CMK (cell line): Measurements from ENCODE around the gene MAP3K20.
"Not testable (repeated sequence)": the region's sequence is repeated elsewhere in the genome, so short reads cannot be mapped to it uniquely, and the experiment has no call there.

Source experiments
- DNase-seq: peaks from one replicate; pipeline ENCODE4 v3.0.0-alpha.2; 2010; ENCODE audit warnings: low read depth

Gene MAP3K20

DNA sequence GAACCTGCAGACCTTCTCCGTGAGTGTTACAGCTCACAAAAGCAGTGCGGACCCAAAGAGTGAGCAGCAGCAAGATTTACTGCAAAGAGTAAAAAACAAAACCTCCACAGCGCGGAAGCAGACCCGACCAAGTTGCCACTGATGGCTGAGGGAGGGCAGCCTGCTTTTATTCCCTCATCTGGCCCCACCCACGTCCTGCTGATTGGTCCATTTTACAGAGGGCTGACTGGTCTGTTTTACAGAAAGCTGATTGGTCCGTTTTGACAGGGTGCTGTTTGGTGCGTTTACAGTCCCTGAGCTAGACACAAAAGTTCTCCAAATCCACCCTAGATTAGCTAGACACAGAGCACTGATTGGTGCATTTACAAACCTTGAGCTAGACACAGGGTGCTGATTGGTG lies 206.3 kb downstream of the MAP3K20 start:
- DNase-seq = not testable (repeated sequence)

DNA sequence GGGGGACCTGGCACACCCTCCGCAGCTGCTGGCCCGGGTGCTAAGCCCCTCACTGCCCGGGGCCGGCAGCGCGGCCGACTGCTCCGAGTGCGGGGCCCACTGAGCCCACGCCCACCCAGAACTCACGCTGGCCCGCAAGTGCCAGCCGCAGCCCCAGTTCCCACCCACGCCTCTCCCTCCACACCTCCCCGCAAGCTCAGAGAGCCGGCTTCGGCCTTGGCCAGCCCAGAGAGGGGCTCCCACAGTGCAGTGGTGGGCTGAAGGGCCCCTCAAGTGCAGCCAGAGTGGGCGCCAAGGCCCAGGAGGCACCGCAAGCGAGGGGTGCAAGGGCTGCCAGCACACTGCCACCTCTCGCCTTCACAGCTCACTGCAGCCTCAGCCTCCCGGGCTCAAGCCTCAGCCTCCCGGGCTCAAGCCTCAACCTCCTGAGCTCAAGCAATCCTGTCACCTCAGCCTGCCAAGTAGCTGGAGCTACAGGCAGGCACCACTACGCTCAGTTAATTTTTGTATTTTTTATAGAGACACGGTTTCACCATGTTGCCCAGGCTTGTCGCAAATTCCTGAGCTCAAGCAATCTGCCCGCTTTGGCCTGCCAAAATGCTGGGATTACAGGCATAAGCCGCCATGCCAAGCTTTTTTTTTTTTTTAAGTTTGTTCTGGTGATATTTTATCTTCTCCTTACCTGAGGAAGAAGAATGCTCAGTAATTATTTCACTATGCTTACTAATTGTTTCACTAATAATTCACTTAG lies 207.3 kb downstream of the MAP3K20 start:
- no peak for DNase-seq

DNA sequence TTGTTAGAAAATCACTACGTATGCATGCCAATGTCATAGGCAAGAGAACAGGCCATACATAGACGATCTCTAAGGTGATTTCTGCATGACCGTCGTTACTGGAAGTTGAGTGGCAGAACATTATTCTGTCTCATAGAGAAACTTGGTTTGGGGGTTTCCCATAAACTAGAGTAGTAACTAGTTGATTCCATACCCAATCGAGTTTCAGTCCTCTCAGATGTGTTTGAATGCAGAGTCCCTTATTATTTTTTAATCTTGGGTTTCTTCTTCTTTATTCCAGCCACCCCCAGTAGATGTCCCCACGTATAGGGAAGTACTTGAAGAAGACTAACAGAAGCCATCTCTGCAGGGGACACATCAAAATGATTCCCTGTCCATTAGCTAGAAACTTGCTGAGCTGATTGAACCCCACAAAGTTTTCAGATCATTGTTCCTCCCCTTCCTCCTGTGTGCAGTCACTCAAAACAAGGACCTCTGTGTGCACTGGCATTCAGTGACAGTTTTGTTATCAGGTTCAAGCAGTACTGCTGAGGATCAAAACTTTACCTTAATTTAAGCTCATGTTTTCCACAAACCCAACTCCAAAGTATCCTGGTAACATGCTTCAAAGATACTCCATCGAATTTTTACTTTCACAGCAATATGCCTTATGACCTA lies 210.6 kb downstream of the MAP3K20 start:
- no peak for DNase-seq

DNA sequence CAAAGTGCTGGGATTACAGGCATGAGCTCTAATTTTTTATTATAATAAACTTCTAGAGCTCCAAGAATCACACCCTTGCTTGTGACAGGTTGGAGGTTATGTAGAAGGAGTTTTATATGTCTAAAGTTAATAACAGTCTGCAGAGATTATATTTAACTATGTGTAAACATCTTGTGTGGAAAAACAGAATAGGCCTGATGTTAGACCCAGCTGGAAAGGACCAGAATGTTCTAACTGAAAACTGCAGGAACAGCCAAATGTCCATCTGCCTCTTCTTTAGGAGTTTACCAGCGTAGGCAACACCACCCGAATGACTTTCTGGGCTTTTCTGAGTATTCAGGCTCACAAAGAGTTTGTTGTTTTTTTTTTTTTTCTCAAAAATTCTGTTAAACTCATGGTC lies 211.9 kb downstream of the MAP3K20 start:
- no peak for DNase-seq

DNA sequence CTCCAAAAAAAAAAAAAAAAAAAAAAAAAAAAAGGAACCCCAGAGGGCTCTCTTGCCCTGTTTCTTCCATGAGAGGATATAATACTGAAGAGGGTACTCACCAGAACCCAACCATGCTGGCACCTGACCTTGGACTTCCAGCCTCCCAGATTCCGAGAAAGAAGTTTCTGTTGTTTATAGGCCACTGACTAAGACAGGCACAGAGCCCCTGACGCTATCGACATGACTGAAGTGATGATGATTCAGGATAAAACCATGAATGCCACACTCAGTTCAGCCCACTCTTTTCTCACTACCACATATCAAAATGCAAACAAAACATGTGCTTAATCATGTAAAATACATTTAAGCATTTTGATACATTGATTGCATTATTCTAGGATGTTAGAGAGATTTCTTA lies 212.9 kb downstream of the MAP3K20 start:
- DNase-seq = no peak

DNA sequence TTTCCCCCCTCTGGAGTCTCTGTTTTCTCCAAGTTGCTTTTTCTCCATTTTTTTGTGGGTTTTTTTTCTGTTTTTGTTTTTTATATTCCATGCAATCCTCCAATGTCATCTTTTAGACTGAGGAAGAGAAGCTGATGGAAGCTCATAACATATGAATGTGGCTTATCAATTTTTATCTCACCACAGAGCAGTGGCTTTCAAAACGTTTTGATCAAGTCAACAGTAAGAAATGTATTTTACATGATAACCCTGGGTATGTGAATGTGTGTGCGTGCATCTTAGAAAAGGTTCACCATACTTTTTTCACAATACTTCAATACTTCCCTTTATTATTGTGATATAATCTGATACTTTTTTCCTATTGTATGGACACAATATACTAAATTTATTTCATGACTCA lies 214.4 kb downstream of the MAP3K20 start:
- DNase-seq = no peak

DNA sequence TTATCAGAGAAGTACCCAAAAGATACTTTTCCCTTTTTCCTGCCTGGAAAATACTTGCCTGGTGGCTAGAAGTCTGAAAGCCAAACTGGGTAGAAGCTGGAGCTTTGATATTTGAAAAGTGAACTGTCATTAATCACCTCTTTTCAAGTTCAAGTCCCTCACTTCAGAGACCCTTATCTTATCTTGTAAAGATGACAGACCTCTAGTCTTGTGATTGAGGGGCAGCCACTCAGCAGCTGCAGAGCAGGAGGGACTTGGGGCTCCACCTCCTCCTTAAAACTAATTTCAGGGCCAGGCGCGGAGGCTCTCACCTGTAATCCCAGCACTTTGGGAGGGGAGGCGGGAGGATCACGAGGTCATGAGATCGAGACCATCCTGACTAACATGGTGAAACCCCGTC lies 214.9 kb downstream of the MAP3K20 start:
- DNase-seq = no peak

DNA sequence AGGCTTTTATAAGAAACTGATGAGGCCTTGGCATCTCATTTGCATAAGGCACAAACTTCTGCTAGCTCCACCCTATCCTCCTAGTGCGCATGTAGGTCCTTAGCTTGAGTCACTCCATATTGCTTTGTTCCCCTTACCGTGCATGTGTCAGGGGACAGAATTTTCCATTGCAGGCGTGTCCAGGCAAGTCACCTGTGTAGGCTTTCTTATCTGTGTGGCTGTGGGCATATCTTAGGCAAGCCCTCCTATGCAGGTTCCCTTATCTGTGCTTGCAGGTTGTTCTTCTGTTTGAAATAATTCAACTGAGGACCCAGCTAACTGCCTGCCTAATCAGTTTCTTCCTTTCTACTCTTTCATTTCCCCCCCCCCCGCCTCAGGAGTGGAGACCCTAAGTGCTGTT lies 215.8 kb downstream of the MAP3K20 start:
- DNase-seq = no peak

DNA sequence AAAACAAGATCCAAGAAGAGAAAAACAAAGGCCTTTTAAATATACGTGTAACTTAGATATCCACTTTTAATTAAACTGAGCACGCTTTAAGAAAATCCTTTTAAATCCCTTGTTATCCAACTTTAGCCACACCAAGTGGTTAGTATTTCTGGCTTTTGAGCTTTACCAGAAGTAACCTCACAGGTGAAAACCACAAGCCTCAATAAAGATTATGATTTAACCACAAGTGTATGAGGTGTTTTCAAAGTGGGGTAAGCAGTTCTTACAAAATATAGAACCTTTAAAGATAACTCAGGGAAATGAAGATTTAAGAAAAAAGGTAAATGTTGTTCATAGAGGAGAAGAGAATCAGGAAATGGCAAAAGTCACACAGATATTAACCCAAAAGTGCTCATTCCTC lies 220.6 kb downstream of the MAP3K20 start:
- DNase-seq = no peak

DNA sequence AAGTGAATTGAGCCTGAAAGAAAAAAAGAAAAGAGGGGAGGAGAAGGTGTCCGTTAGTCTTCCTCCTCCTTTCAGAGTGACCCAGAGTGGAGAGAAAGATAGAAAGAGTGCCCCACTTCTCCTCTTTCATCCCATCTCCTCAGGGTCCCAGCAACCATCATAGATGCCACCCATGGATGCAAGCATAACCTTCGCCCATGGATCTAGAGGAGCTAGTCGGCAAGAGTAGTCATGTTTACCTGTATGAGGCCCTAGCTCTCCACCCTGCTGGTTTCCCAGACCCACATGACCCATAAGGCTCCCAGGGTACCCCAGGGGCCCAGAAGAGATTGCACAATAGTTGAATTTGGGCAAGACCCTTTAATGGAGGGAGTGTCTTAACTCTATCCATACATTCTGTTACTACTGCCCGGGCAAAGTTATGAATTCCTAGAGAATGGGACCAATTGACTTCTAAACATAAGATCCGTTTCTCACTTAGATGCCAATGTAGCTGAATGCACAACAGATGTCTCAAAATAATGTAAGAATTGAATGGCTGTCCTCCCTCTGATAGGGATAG lies 223.0 kb downstream of the MAP3K20 start:
- peak; percentile 5 for DNase-seq

DNA sequence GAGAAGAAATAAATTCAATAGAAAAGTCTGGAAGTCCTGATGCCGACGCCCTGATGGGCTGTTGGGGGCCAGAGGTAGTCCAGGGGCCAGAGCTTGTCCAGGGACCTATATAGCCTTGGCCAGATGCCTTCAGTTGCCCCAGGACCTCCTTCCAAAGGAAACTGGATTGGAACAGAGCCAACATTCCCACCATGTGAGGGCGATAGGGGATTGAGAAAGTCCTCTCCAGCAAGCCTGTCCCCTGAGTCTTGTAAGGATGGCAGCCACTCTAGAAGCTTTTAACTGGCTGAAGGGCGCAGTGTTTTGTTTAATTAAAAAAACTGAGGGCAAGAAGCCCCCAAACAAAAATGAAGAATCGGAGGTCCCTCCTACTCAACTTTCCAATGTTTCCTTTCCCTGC lies 224.1 kb downstream of the MAP3K20 start:
- no peak for DNase-seq

DNA sequence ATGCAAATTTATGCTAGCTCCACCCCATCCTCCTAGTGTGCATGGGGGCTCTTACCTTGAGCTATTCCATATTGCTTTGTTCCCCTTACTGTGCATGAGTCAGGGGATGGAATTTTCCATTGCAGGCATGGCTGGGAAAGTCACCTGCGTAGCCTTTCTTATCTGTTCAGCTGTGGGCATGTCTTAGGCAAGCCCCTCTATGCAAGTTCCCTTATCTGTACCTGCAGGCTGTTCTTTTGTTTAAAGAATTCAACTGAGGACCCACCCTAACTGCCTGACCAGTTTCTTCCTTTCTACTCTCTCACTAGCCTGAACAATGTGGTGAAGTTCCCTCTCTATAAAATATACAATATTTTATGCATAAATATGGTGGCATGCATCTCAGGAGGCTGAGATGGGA lies 224.8 kb downstream of the MAP3K20 start:
- DNase-seq = no peak

DNA sequence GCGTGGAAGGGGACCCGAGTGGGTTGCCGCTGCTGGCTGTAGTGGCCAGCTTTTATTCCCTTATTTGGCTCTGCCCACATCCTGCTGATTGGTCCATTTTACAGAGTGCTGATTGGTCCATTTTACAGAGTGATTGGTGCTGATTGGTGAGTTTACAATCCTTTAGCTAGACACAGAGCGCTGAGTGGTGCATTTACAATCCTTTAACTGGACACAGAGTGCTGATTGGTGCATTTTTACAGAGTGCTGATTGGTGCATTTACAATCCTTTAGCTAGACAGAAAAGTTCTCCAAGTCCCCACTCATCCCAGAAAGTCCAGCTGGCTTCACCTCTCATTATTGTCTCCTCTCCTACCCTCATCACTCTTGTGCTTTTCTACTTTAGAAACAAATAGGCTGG lies 225.9 kb downstream of the MAP3K20 start:
- not testable (repeated sequence) for DNase-seq

DNA sequence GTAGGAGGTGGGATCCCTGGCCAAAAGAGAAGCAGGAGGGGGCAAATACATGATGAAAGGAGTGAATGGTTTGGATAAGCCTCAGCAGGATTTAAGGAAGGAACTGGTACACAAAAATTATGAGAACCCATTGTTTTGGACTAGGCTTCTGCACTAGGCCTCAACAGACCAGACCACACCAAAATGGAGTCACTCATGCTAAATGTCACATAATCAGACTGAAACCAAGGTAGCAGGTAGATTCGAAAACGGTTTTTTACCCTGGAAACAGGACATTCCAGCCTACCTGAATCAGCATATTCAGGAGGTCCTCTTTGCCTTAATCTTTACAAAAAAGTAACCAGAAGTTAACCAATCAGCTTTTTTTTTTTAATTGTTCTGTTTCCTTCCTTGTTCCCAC lies 229.7 kb downstream of the MAP3K20 start:
- DNase-seq = no peak

DNA sequence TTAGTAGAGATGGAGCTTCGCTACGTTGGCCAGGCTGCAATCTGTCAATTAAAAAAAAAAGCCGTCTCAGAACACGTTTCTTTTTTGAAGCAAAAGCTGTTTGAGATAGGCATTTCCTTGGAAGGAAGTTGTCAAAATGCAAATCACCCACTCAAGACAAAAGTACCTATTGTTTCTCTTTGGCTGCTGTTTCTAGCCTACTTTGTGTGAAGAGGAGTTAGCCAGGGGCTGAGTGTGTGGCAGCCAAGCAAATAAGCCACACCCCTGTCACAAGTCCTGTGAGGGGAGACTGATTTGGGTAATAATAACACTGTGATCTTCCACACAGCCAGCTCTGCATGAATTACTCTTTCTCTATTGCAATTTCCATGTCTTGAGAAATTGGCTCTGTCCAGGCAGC lies 231.6 kb downstream of the MAP3K20 start:
- no peak for DNase-seq

DNA sequence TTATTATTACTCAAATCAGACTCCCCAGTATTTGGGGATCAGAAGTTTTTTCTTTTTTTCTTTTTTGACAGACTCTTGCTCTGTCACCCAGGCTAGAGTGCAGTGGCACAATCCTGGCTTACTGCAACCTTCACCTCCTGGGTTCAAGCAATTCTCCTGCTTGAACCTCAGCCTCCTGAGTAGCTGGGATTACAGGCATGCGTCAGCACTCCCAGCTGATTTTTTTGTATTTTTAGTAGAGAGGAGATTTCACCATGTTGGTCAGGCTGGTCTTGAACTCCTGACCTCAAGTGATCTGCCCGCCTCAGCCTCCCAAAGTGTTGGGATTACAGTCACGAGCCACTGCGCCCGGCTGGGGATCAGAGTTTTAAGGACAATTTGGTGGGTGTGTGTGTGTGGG lies 233.7 kb downstream of the MAP3K20 start:
- DNase-seq = not testable (repeated sequence)

DNA sequence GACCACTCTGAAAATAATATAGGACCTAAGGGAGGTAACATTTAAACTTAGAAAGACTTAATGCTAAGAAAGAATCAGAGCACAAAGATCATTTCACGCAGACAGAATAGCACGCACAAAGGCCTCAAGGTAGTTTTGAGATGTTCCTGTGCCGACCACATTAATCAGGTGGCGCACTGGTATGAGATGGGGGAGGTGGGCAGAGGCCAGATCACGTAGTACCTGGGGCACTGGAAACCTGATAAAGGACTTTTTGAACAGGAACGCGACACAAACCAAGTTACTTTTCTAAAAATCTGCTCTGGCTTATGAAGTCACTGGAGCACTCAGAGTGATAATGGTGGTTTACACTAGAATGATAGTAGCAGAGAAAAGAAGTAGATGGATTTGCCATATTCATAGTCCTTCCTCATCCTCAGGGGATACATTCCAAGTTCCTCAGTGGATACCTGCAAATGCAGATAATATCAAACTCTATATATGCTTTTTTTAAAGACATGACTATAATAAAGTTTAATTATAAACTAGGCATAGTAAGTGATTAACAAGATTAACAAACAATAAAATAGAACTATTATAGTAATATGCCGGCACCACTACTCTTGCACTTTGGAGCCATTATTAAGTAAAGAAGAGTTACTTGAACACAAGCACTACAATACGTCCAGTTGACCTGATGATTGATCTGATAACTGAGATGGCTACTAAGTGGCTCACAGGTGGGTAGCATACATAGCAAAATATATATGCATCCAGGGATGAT lies 236.4 kb downstream of the MAP3K20 start:
- DNase-seq = no peak
